Peyer's patch (tissue), 4 donors: Measurements from ENCODE around the gene ARHGAP18. TPM values are rescaled to one million over a fixed set of nuclear protein-coding genes. Genes with fewer than 3 reads are reported as not detected.

Experiments
- DNase-seq, 3 donors: peaks; one replicate each; pipeline ENCODE4 v3.0.0-alpha.2; 2017 to 2019
- H3K27ac ChIP-seq, 4 donors: fragments of 200-600 bp; sonication (generic); one replicate each; pipeline ENCODE4 v1.5.1; 2016 to 2019
- H3K27me3 ChIP-seq, 2 donors: fragments of 200-600 bp; sonication (generic); one replicate each; pipeline ENCODE4 v1.5.1; 2019
- H3K36me3 ChIP-seq, 3 donors: fragments of 200-600 bp; sonication (generic); one replicate each; pipeline ENCODE4 v1.5.1; 2016 to 2019
- H3K4me1 ChIP-seq, 4 donors: fragments of 200-600 bp; sonication (generic); one replicate each; pipeline ENCODE4 v1.5.1; 2016 to 2019
- H3K4me3 ChIP-seq, 4 donors: fragments of 200-600 bp; sonication (generic); 1 replicate in 3 of 4; 2 replicates in 1 of 4; pipeline ENCODE4 v1.5.1; 2016 to 2019; ENCODE audit warnings: mild to moderate bottlenecking in 1 of 4
- H3K9me3 ChIP-seq, 4 donors: fragments of 200-600 bp; sonication (generic); one replicate each; pipeline ENCODE4 v1.5.1; 2016 to 2019; ENCODE audit warnings: mild to moderate bottlenecking in 1 of 4
- POLR2A ChIP-seq, 2 donors: fragments of 450-650 bp; IDR thresholded peaks; one replicate each; pipeline ENCODE4 v1.5.1; 2017; ENCODE audit warnings: antibody characterized with exemption in 2 of 2, mild to moderate bottlenecking in 2 of 2, moderate library complexity in 2 of 2
- total RNA-seq, 4 donors: library from RNA; depleted of rRNA; stranded (reverse); fragments of >200 nt; gene quantifications; one replicate each; pipeline ENCODE4 v1.1.0, GENCODE V29; 2016
- TF ChIP-seq, protein P1 (sequence below), 6 experiments: fragments of 450-650 bp in 4 of 6; fragments of 200-600 bp in 2 of 6; sonication (generic) in 1 of 6; IDR thresholded peaks; one replicate each; pipeline ENCODE4 v1.5.1; 2017 to 2019; ENCODE audit warnings: antibody characterized with exemption in 6 of 6, mild to moderate bottlenecking in 3 of 6, moderate library complexity in 1 of 6

The ARHGAP18 gene
- total RNA-seq, 4 donors from 2014 or later, result 26.1 to 45.4 (median 33.5) TPM

DNA sequence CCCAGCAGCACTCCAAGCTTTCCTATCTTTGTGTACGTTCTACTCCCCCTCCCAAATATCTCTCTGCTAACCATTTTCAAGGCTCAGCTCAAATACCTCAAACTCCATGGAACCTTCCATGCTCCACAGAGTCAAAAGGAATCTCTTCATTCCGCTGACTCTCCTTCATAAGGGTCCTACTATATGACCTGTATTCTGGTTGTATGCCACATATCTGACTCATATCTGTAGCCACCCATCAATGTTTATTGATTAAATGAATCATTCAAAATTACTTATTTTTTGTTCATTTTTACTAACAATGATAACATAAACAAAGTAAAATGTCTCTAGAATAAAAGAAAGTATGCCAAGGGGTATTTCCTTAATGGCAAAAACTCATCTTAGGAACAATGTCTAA is 123.2 kb downstream of the ARHGAP18 start:
- H3K27me3 ChIP-seq, result no peaks in the 10 kb centered on the region
- peaks cover 0 to 9% (median 0%) of the 10 kb centered on the region in 3 donors for H3K36me3 ChIP-seq
- TF ChIP-seq, protein P1, sequence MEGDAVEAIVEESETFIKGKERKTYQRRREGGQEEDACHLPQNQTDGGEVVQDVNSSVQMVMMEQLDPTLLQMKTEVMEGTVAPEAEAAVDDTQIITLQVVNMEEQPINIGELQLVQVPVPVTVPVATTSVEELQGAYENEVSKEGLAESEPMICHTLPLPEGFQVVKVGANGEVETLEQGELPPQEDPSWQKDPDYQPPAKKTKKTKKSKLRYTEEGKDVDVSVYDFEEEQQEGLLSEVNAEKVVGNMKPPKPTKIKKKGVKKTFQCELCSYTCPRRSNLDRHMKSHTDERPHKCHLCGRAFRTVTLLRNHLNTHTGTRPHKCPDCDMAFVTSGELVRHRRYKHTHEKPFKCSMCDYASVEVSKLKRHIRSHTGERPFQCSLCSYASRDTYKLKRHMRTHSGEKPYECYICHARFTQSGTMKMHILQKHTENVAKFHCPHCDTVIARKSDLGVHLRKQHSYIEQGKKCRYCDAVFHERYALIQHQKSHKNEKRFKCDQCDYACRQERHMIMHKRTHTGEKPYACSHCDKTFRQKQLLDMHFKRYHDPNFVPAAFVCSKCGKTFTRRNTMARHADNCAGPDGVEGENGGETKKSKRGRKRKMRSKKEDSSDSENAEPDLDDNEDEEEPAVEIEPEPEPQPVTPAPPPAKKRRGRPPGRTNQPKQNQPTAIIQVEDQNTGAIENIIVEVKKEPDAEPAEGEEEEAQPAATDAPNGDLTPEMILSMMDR (IDR thresholded peaks at IDR 0.05), result no peak
- no peak for TF ChIP-seq POLR2A (IDR thresholded peaks at IDR 0.05)
- DNase-seq, result no peak
- H3K27ac ChIP-seq, result no peak overlapping the region
- H3K4me3 ChIP-seq, result no peak overlapping the region
- H3K4me1 ChIP-seq, result no peaks in the 10 kb centered on the region
- no peaks in the 10 kb centered on the region for H3K9me3 ChIP-seq

DNA sequence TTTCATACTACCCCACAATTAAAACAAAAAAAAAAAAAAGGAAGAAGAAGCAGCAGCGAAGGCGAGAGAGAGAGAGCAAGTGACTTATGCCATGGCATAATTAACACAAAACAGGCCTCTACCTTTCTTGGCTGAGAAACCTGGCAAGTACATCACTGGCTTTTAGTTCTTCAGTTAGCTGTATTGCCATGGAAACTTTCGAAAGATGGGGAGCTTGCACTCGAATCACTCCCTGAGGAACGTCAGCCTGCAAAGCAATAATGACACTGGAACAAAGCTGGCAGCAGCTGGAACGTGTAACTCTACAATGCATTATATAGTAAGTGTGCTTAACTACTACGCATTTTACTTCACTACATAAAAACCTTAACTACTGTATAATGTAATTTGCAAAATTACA is 126.1 kb downstream of the ARHGAP18 start:
- no peaks in the 10 kb centered on the region for H3K9me3 ChIP-seq
- no peak for TF ChIP-seq POLR2A (IDR thresholded peaks at IDR 0.05)
- TF ChIP-seq, protein P1 (IDR thresholded peaks at IDR 0.05), result no peak
- H3K36me3 ChIP-seq, result peaks cover 0 to 9% (median 0%) of the 10 kb centered on the region in 3 donors
- H3K4me3 ChIP-seq, result no peak overlapping the region
- H3K27me3 ChIP-seq, result no peaks in the 10 kb centered on the region
- DNase-seq, result no peak
- no peaks in the 10 kb centered on the region for H3K4me1 ChIP-seq
- no peak overlapping the region for H3K27ac ChIP-seq

DNA sequence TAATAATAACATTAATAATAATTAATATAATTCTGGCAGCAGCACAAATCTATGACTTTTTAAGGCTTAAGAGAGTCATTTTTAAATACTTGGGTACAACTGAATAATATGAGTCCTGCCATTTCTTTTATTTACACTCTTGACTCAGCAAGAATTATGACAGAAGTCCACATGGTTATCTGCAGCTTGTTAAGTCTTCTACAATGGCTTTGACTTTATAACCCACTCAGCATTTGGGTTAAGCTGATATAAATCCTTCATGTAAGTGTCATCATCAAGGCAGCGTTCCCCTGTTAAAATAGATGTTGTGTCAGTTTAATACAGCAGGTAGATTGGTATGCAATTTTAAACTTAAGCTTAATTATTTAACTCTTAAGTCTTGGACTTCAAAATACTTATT is 131.7 kb downstream of the ARHGAP18 start:
- Histone ChIP-seq H3K4me3 (no peak overlapping the region), H3K9me3 (no peaks in the 10 kb centered on the region), H3K27me3 (no peaks in the 10 kb centered on the region), H3K27ac (no peak overlapping the region), H3K4me1 (no peaks in the 10 kb centered on the region), H3K36me3 (peaks cover 0 to 6% (median 0%) of the 10 kb centered on the region in 3 donors)
- no peak for DNase-seq
- TF ChIP-seq, protein P1 (IDR thresholded peaks at IDR 0.05), result no peak
- TF ChIP-seq POLR2A (IDR thresholded peaks at IDR 0.05), result no peak

DNA sequence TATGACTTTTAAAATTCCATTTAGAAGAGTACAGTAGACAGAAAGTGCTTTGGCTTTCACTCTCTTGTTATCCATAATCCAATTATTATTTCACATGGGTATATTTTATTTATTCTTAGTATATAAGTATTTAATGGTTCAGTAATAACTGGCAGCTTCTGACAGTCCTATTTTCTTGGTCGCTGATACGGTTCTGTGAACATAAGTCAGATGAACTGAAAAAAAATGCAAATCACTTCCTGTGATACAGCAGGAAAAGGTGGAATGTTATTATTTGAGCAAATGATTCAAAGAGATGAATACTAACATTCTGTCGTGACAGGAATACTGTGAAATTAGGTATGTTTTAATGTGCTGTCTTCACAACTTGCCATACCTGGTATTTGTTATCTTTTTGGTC is 132.3 kb downstream of the ARHGAP18 start:
- no peak for TF ChIP-seq POLR2A (IDR thresholded peaks at IDR 0.05)
- TF ChIP-seq, protein P1 (IDR thresholded peaks at IDR 0.05), result no peak
- Histone ChIP-seq H3K9me3 (no peaks in the 10 kb centered on the region), H3K27ac (no peak overlapping the region), H3K27me3 (no peaks in the 10 kb centered on the region), H3K36me3 (peaks cover 0 to under 1% (median 0%) of the 10 kb centered on the region in 3 donors), H3K4me3 (no peak overlapping the region), H3K4me1 (no peaks in the 10 kb centered on the region)
- DNase-seq, result no peak

DNA sequence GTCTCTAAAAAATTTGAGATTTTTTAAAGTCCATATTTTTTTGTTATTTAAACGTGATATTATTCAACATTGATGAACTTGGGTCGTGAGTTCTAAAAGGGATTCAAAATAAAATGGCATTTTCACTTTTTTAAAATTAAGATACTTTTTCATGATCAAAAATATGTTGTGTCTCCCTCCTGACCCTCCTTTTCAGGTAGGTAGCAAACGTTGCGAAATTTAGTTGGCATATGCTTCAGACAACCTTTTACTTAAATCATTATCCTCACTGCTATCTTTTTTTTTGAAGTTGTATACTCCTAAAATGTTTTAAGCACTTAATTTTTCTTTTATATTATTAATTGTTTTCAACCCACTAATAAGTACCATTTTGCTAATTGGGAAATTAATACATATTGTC is 133.5 kb downstream of the ARHGAP18 start:
- Histone ChIP-seq H3K4me1 (no peaks in the 10 kb centered on the region), H3K9me3 (no peaks in the 10 kb centered on the region), H3K4me3 (no peak overlapping the region), H3K27me3 (no peaks in the 10 kb centered on the region), H3K27ac (no peak overlapping the region), H3K36me3 (no peaks in the 10 kb centered on the region)
- no peak for TF ChIP-seq POLR2A (IDR thresholded peaks at IDR 0.05)
- TF ChIP-seq, protein P1 (IDR thresholded peaks at IDR 0.05), result no peak
- DNase-seq, result no peak
